Muscle of leg (tissue), 11 donors: ENCODE results near the gene LRRC26. TPM values are rescaled to one million over a fixed set of nuclear protein-coding genes. Genes with fewer than 3 reads are reported as not detected.

Experiments
- DNase-seq: peaks from one replicate; pipeline ENCODE4 v3.0.0; 2013
- H3K27ac ChIP-seq: one replicate; pipeline ENCODE4 v1.5.1; 2013; ENCODE audit warnings: mild to moderate bottlenecking, low read length, control low read depth
- H3K27me3 ChIP-seq: one replicate; pipeline ENCODE4 v1.6.1; 2013; ENCODE audit warnings: low read length; ENCODE audit not compliant: control insufficient read depth, insufficient read depth
- H3K36me3 ChIP-seq: one replicate; pipeline ENCODE4 v1.6.1; 2013; ENCODE audit warnings: low read length; ENCODE audit not compliant: control insufficient read depth, insufficient read depth
- H3K4me1 ChIP-seq: one replicate; pipeline ENCODE4 v1.6.1; 2013; ENCODE audit warnings: low read length; ENCODE audit not compliant: control insufficient read depth, insufficient read depth
- H3K4me3 ChIP-seq: one replicate; pipeline ENCODE4 v1.5.1; 2013; ENCODE audit warnings: low read length, control low read depth
- H3K9me3 ChIP-seq: replicated peaks from 2 replicates; pipeline ENCODE4 v1.6.1; 2013; ENCODE audit warnings: low read depth, low read length; ENCODE audit not compliant: control insufficient read depth
- WGBS: methylation state at CpG from one replicate; pipeline ENCODE4 v1.1.5; 2013; ENCODE audit warnings: missing lambda C conversion rate; ENCODE audit not compliant: insufficient coverage; 5-methylcytosine and 5-hydroxymethylcytosine counted together
- polyA plus RNA-seq, 8 donors: library from polyadenylated mRNA; unstranded; fragments of 120-200 nt; gene quantifications; one replicate each; pipeline versions ENCODE4 v1.2.1 to v1.2.3, GENCODE V29; 2013; ENCODE audit warnings: inconsistent platforms in 1 of 8, low replicate concordance in 1 of 8; ENCODE audit not compliant: insufficient read length in 8 of 8, insufficient read depth in 1 of 8
- total RNA-seq: library from RNA; stranded (reverse); fragments of 120-200 nt; gene quantifications from one replicate; pipeline ENCODE4 v1.2.4, GENCODE V29; 2013

LRRC26 gene
- total and polyA plus RNA-seq, 9 donors: 0.14 TPM; not detected in 8

GRCh38 chr9:137160054-137160425, 9.8 kb downstream of the LRRC26 start:
- Histone ChIP-seq H3K27me3 (peaks cover 98% of the 10 kb centered on the region), H3K36me3 (no peaks in the 10 kb centered on the region), H3K4me1 (peaks cover 5% of the 10 kb centered on the region), H3K9me3 (no peaks in the 10 kb centered on the region), H3K27ac (no peak overlapping the region), H3K4me3 (no peak overlapping the region)
- no peak for DNase-seq
- 70% methylated on average over 16 of the region's 17 CpGs for WGBS

- H3K27ac ChIP-seq: no peak overlapping the region
- H3K36me3 ChIP-seq: no peaks in the 10 kb centered on the region
- 22% methylated on average over 10 of the region's 14 CpGs for WGBS
Observed at GRCh38 chr9:137159105-137160053, 10.5 kb downstream of the LRRC26 start.

DNA sequence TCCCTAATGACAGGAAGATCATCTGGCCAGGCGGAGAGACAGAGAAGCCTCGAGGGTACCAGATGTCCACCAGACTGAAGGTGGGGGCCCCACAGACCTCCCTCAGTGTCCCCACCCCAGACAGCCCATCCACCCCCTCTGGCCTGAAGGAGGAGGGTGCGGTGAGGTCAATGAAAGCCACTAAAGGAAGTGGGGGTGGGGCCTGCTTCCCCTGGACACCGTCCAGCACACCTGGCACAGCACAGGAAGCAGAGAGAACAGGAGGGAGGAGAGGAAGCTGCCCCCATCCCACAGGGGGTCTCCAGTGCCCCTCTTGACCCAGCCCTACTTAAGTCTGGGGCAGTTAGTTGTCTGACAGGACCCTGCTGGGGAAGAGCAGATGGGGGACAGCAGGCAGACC, 11.2 kb downstream of the LRRC26 start:
- Histone ChIP-seq H3K9me3 (no peaks in the 10 kb centered on the region), H3K4me3 (no peak overlapping the region), H3K4me1 (peaks cover 5% of the 10 kb centered on the region), H3K27ac (no peak overlapping the region), H3K27me3 (peaks cover 86% of the 10 kb centered on the region), H3K36me3 (no peaks in the 10 kb centered on the region)
- WGBS: no CpG with 5 or more reads among the region's 4 CpGs
- no peak for DNase-seq

More at GRCh38 chr9:137159105-137160053, 10.5 kb downstream of the LRRC26 start:
- no peaks in the 10 kb centered on the region for H3K9me3 ChIP-seq
- H3K27me3 ChIP-seq: peaks cover 93% of the 10 kb centered on the region
- no peak overlapping the region for H3K4me3 ChIP-seq
- peaks cover 5% of the 10 kb centered on the region for H3K4me1 ChIP-seq
- DNase-seq: no peak

DNA sequence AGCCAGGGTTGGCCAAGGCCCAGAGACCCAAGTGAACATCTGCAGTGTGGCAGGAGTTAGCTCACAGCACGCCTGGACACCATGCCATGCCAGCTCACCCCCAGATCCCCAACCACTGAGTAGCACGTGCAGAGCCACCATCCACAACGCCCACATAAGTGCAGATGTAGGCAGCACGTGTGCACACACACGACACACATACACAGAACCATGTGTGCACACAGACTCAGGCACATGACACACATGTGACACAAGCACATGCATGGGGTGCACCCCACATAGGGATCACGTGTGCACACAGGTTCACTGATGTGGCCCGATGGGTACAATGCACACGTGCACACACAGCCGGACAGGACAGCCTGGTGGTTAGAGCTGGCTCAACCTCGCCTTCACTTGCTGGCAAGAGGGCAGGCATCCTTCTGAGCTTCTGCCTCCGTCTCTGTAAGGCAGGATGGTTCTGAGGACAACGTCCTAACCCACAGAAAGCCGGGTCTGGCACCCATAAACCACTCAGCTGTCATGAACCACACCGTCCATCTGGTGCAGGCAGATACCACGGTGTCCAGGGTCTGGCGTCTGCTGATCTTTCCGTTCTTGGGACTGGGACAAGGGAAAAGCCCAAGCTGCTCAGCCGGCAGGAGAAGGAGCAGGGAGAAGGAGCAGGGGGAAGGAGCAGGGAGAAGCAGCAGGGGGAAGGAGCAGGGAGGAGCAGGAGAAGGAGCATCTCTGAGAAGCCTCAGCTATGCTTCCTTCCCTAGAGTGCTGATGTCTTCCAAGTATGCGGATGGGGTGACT, 12.0 kb downstream of the LRRC26 start:
- DNase-seq: no peak
- Histone ChIP-seq H3K4me1 (peaks cover 3% of the 10 kb centered on the region), H3K9me3 (no peaks in the 10 kb centered on the region), H3K4me3 (no peak overlapping the region), H3K27ac (no peak overlapping the region), H3K36me3 (no peaks in the 10 kb centered on the region), H3K27me3 (peaks cover 78% of the 10 kb centered on the region)
- WGBS: 56% methylated on average over 17 of the region's 19 CpGs

DNA sequence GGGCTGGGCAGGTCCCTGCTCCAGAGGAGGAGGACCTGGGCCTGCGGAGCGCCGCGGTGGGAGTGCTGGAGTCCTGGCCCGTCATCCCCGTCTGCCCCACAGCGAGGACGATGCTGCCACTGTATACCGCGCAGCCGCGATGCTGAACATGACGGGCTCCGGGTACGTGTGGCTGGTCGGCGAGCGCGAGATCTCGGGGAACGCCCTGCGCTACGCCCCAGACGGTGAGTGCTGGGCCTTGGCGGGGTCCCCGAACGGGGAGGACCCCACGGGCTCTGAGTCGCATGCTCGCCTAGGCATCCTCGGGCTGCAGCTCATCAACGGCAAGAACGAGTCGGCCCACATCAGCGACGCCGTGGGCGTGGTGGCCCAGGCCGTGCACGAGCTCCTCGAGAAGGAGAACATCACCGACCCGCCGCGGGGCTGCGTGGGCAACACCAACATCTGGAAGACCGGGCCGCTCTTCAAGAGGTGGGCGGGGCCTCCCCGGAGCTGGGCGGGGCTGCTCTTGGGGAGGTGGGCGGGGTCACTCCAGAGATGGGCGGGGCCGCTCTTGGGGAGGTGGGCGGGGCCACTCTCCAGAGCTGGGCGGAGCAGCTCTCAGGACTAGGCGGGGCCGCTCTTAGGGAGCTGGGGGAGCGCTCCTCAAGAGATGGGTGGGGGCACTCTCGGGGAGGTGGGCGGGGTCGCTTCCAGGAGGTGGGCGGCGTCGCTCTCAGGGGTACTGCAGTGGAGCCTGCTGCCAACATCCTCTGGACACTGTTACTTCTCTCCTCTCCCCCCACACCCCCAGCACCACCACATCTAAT, 13.1 kb downstream of the LRRC26 start:
- Histone ChIP-seq H3K4me1 (peaks cover 3% of the 10 kb centered on the region), H3K27me3 (peaks cover 67% of the 10 kb centered on the region), H3K27ac (no peak overlapping the region), H3K9me3 (no peaks in the 10 kb centered on the region), H3K36me3 (no peaks in the 10 kb centered on the region), H3K4me3 (no peak overlapping the region)
- DNase-seq: no peak
- 3% methylated on average over 60 of the region's 65 CpGs for WGBS

GRCh38 chr9:137152844-137153405, 16.9 kb downstream of the LRRC26 start:
- 89% methylated on average over 7 of the region's 7 CpGs for WGBS
- H3K27ac ChIP-seq: no peak overlapping the region
- H3K36me3 ChIP-seq: no peaks in the 10 kb centered on the region
- H3K4me1 ChIP-seq: peaks cover 3% of the 10 kb centered on the region
- peaks cover 43% of the 10 kb centered on the region for H3K27me3 ChIP-seq
- H3K4me3 ChIP-seq: no peak overlapping the region
- DNase-seq: no peak
- no peaks in the 10 kb centered on the region for H3K9me3 ChIP-seq

GRCh38 chr9:137150617-137151457, 19.0 kb downstream of the LRRC26 start:
- WGBS: 45% methylated on average over 13 of the region's 34 CpGs
- peaks cover 26% of the 10 kb centered on the region for H3K27me3 ChIP-seq

DNA sequence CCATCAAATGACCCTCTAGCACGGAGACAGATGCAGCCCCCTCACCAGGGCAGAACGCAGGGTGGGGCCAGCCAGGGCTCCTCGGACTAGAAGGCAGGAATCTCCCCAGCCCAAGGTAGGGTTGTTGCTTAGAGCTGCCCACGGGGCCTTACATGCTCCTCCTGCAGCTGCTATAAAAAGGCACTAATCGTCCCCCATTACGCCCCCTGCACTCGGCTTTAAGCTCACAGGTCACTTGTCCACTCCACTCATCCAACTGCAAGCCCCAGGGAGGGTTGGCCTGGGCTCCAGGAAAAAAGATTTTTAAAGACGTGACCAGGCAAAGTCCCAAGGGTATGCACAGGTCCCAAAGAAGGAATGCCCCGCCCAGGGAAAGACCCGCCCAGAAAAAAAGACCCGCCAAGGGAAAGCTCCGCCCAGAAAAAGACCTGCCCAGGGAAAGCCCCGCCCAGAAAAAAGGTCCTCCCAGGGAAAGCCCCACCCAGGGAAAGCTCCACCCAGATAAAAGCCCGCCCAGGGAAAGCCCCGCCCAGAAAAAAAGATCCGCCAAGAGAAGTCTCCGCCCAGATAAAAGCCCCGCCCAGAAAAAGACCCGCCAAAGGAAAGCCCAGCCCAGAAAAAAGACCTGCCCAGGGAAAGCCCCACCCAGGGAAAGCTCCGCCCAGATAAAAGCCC, 19.8 kb downstream of the LRRC26 start:
- Histone ChIP-seq H3K36me3 (no peaks in the 10 kb centered on the region), H3K27me3 (peaks cover 19% of the 10 kb centered on the region), H3K4me3 (no peak overlapping the region), H3K27ac (no peak overlapping the region), H3K9me3 (no peaks in the 10 kb centered on the region), H3K4me1 (no peaks in the 10 kb centered on the region)
- DNase-seq: no peak
- 51% methylated on average over 10 of the region's 20 CpGs for WGBS

More at GRCh38 chr9:137150617-137151457, 19.0 kb downstream of the LRRC26 start:
- Histone ChIP-seq H3K9me3 (no peaks in the 10 kb centered on the region), H3K27ac (no peak overlapping the region), H3K4me3 (no peak overlapping the region), H3K36me3 (no peaks in the 10 kb centered on the region), H3K4me1 (no peaks in the 10 kb centered on the region)
- no peak for DNase-seq
